Measurements from ENCODE around the gene IRS1.

The IRS1 gene

GRCh38 chr2:226790011-226790410, 9.6 kb downstream of the IRS1 start:
- no peak for DNase-seq

GRCh38 chr2:226788881-226789490, 10.6 kb downstream of the IRS1 start:
- no peak for DNase-seq

- no peak for DNase-seq
Observed at GRCh38 chr2:226788064-226788463, 11.6 kb downstream of the IRS1 start.

GRCh38 chr2:226783885-226784284, 15.7 kb downstream of the IRS1 start:
- no peak for DNase-seq

GRCh38 chr2:226782092-226782713, 17.4 kb downstream of the IRS1 start:
- DNase-seq: no peak

GRCh38 chr2:226780431-226780830, 19.2 kb downstream of the IRS1 start:
- DNase-seq: no peak

GRCh38 chr2:226777611-226778010, 22.0 kb downstream of the IRS1 start:
- no peak for DNase-seq

- no peak for DNase-seq
Observed at GRCh38 chr2:226776104-226776503, 23.5 kb downstream of the IRS1 start.

GRCh38 chr2:226775032-226775509, 24.5 kb downstream of the IRS1 start:
- no peak for DNase-seq

GRCh38 chr2:226773291-226773690, 26.3 kb downstream of the IRS1 start:
- no peak for DNase-seq

- no peak for DNase-seq
Observed at GRCh38 chr2:226772389-226773179, 27.0 kb downstream of the IRS1 start.

GRCh38 chr2:226771067-226771466, 28.6 kb downstream of the IRS1 start:
- DNase-seq: no peak

GRCh38 chr2:226767056-226767813, 32.4 kb downstream of the IRS1 start:
- DNase-seq: no peak

GRCh38 chr2:226766352-226767055, 33.1 kb downstream of the IRS1 start:
- DNase-seq: no peak

- no peak for DNase-seq
Observed at GRCh38 chr2:226763320-226763719, 36.3 kb downstream of the IRS1 start.

- no peak for DNase-seq
Observed at GRCh38 chr2:226761195-226761583, 38.4 kb downstream of the IRS1 start.

- DNase-seq: no peak
Observed at GRCh38 chr2:226760412-226761194, 39.0 kb downstream of the IRS1 start.

GRCh38 chr2:226759768-226760167, 39.9 kb downstream of the IRS1 start:
- no peak for DNase-seq

- no peak for DNase-seq
Observed at GRCh38 chr2:226758921-226759640, 40.5 kb downstream of the IRS1 start.

- no peak for DNase-seq
Observed at GRCh38 chr2:226756131-226756530, 43.5 kb downstream of the IRS1 start.

GRCh38 chr2:226755631-226756030, 44.0 kb downstream of the IRS1 start:
- DNase-seq: no peak

Data from NCI-H1092 treated with DMSO at 0.1 percent for 48 hours (cell line).